GM21447 (cell line): ENCODE results near the gene POLD2.
A peak's percentile ranks its signal among the peaks of the same experiment; 100 is the strongest.

ENCODE experiments used
- ATAC-seq: cut with Tn5 transposase; IDR thresholded peaks from one replicate; pipeline ENCODE4 v1.9.1; 2021; ENCODE audit not compliant: unreplicated experiment

The POLD2 gene

GRCh38 chr7:44082541-44083207 is 40.7 kb downstream of the POLD2 start:
- ATAC-seq: peak; percentile 85

- ATAC-seq: no peak
These were observed 42.0 kb downstream of the POLD2 start for GRCh38 chr7:44081266-44081748.

- ATAC-seq: no peak
These were observed 42.6 kb downstream of the POLD2 start for GRCh38 chr7:44080686-44081265.

- no peak for ATAC-seq
These were observed 43.2 kb downstream of the POLD2 start for GRCh38 chr7:44080118-44080517.

- no peak for ATAC-seq
These were observed 43.9 kb downstream of the POLD2 start for GRCh38 chr7:44079331-44080021.

GRCh38 chr7:44078521-44078920 is 44.8 kb downstream of the POLD2 start:
- ATAC-seq: no peak

GRCh38 chr7:44077681-44078091 is 45.7 kb downstream of the POLD2 start:
- ATAC-seq: no peak

GRCh38 chr7:44077061-44077460 is 46.3 kb downstream of the POLD2 start:
- ATAC-seq: no peak

GRCh38 chr7:44076101-44076895 is 47.0 kb downstream of the POLD2 start:
- no peak for ATAC-seq

GRCh38 chr7:44075296-44076075 is 47.9 kb downstream of the POLD2 start:
- no peak for ATAC-seq

- no peak for ATAC-seq
These were observed 49.0 kb downstream of the POLD2 start for GRCh38 chr7:44074349-44074695.

- ATAC-seq: peak; percentile 59
These were observed 49.5 kb downstream of the POLD2 start for GRCh38 chr7:44073664-44074348.

- ATAC-seq: no peak
These were observed 50.8 kb downstream of the POLD2 start for GRCh38 chr7:44072364-44073231.

GRCh38 chr7:44071726-44072363 is 51.5 kb downstream of the POLD2 start:
- ATAC-seq: no peak

GRCh38 chr7:44068054-44068453 is 55.3 kb downstream of the POLD2 start:
- no peak for ATAC-seq

GRCh38 chr7:44067064-44067951 is 56.0 kb downstream of the POLD2 start:
- no peak for ATAC-seq

GRCh38 chr7:44066494-44067063 is 56.8 kb downstream of the POLD2 start:
- ATAC-seq: no peak
